Motor neuron (in vitro differentiated cells): Measurements from ENCODE around the gene ARSG. TPM values are rescaled to one million over a fixed set of nuclear protein-coding genes. Genes with fewer than 3 reads are reported as not detected.
"Not testable (repeated sequence)": the region's sequence is repeated elsewhere in the genome, so short reads cannot be mapped to it uniquely, and the experiment has no call there.

Experiments used
- ATAC-seq, 8 experiments: fragments of 200-7000 bp; cut with Tn5 transposase; replicated peaks in 6 of 8; 2 replicates each; pipeline ENCODE4 v1.8.0; 2021; ENCODE audit warnings: mild to moderate bottlenecking in 8 of 8, moderate library complexity in 8 of 8
- H3K27ac ChIP-seq, 2 donors: fragments of 250-450 bp; sonication (Bioruptor Pico); 2 replicates each; pipeline ENCODE4 v1.9.0; 2021; ENCODE audit warnings: antibody characterized with exemption in 2 of 2, mild to moderate bottlenecking in 2 of 2, moderate library complexity in 1 of 2
- H3K4me1 ChIP-seq, 2 donors: fragments of 250-450 bp; sonication (Bioruptor Pico); replicated peaks in 1 of 2; 2 replicates each; pipeline ENCODE4 v1.6.1; 2021; ENCODE audit warnings: antibody characterized with exemption in 2 of 2, mild to moderate bottlenecking in 2 of 2, moderate library complexity in 1 of 2
- H3K4me3 ChIP-seq, 5 donors: fragments of 250-450 bp; sonication (Bioruptor Pico); 2 replicates each; pipeline ENCODE4 v1.9.0; 2021; ENCODE audit warnings: antibody characterized with exemption in 5 of 5, mild to moderate bottlenecking in 5 of 5, moderate library complexity in 4 of 5
- WGBS, 10 experiments: fragments of 450-650 bp; shearing (Covaris generic); methylation state at CpG; one replicate each; pipeline ENCODE4 v1.0.0; 2022; 5-methylcytosine and 5-hydroxymethylcytosine counted together
- in situ Hi-C, 9 experiments: fragments of 400-800 bp; cut with MboI; loops; one replicate each; pipeline ENCODE4 v1.15.0; 2021; ENCODE audit warnings: low sequenced_read_pairs in 9 of 9, low pct_unique_long_range_greater_than_20kb in 2 of 9; ENCODE audit not compliant: unreplicated experiment in 9 of 9
- total RNA-seq, 8 experiments: library from RNA; unstranded; fragments of 300-600 nt; gene quantifications; 2 replicates each; pipeline versions ENCODE4 v1.2.3 to v1.2.4, GENCODE V29; 2022

The ARSG gene
- total RNA-seq, 8 experiments from 2014 or later = 6.9 to 36.5 (median 12.6) TPM

- Histone ChIP-seq H3K4me1 (no peaks in the 10 kb centered on the region), H3K4me3 (no peak overlapping the region), H3K27ac (no peak overlapping the region)
- 33 to 100% (median 92%) methylated on average over 1 to 7 of the region's 8 CpGs; no CpG with 5 or more reads in 1 of the 10 experiments for WGBS, 10 experiments
- in situ Hi-C loops = no loop called here
- ATAC-seq = no peak
Observed at GRCh38 chr17:68327823-68328557, 36.7 kb downstream of the ARSG start.

- in situ Hi-C loops = no loop called here
- no peak overlapping the region for H3K4me3 ChIP-seq
- 51 to 100% (median 96%) methylated on average over 1 to 4 of the region's 4 CpGs; no CpG with 5 or more reads in 2 of the 10 experiments for WGBS, 10 experiments
- no peaks in the 10 kb centered on the region for H3K4me1 ChIP-seq
- H3K27ac ChIP-seq = no peak overlapping the region
- ATAC-seq = peak in 1 of 8 experiments; percentile 39
Observed at GRCh38 chr17:68328676-68329075, 37.4 kb downstream of the ARSG start.

- in situ Hi-C loops = no loop called here
- no peak for ATAC-seq
- WGBS, 10 experiments = 71 to 92% (median 83%) methylated on average over 2 to 4 of the region's 7 CpGs; no CpG with 5 or more reads in 3 of the 10 experiments
- no peaks in the 10 kb centered on the region for H3K4me1 ChIP-seq
- no peak overlapping the region for H3K27ac ChIP-seq
- no peak overlapping the region for H3K4me3 ChIP-seq
Observed at GRCh38 chr17:68329331-68329730, 38.0 kb downstream of the ARSG start.

GRCh38 chr17:68331932-68332331, 40.6 kb downstream of the ARSG start:
- H3K4me1 ChIP-seq, in situ Hi-C loops, H3K4me3 ChIP-seq: not testable (repeated sequence)
- peak overlapping the region in 1 of 2 donors; percentile 18 for H3K27ac ChIP-seq
- WGBS, 10 experiments = 36 to 100% (median 65%) methylated on average over 1 to 12 of the region's 12 CpGs; no CpG with 5 or more reads in 1 of the 10 experiments
- peak in 1 of 8 experiments; percentile 9 for ATAC-seq

- H3K27ac ChIP-seq = no peak overlapping the region
- in situ Hi-C loops = no loop called here
- no peaks in the 10 kb centered on the region for H3K4me1 ChIP-seq
- WGBS, 10 experiments = 61 to 100% (median 93%) methylated on average over 1 to 7 of the region's 9 CpGs; no CpG with 5 or more reads in 2 of the 10 experiments
- peak in 1 of 8 experiments; percentile 34 for ATAC-seq
- H3K4me3 ChIP-seq = no peak overlapping the region
Observed at GRCh38 chr17:68334393-68334792, 43.1 kb downstream of the ARSG start.

- no peak overlapping the region for H3K27ac ChIP-seq
- ATAC-seq = no peak
- in situ Hi-C loops = no loop called here
- 80 to 100% (median 93%) methylated on average over 1 to 5 of the region's 5 CpGs for WGBS, 10 experiments
- peaks cover 0 to 4% of the 10 kb centered on the region in 2 donors for H3K4me1 ChIP-seq
- no peak overlapping the region for H3K4me3 ChIP-seq
Observed at GRCh38 chr17:68341482-68341881, 50.2 kb downstream of the ARSG start.

GRCh38 chr17:68343976-68344375, 52.7 kb downstream of the ARSG start:
- in situ Hi-C loops = no loop called here
- peaks cover 0 to 4% of the 10 kb centered on the region in 2 donors for H3K4me1 ChIP-seq
- H3K4me3 ChIP-seq = no peak overlapping the region
- 58 to 100% (median 95%) methylated on average over 1 to 4 of the region's 5 CpGs; no CpG with 5 or more reads in 4 of the 10 experiments for WGBS, 10 experiments
- ATAC-seq = no peak
- H3K27ac ChIP-seq = no peak overlapping the region

- ATAC-seq = no peak
- Histone ChIP-seq H3K4me3 (no peak overlapping the region), H3K4me1 (peaks cover 0 to 2% of the 10 kb centered on the region in 2 donors), H3K27ac (no peak overlapping the region)
- in situ Hi-C loops = no loop called here
- 85 to 100% (median 100%) methylated on average over 1 to 4 of the region's 4 CpGs; no CpG with 5 or more reads in 5 of the 10 experiments for WGBS, 10 experiments
Observed at GRCh38 chr17:68344701-68345136, 53.4 kb downstream of the ARSG start.

GRCh38 chr17:68346448-68346847, 55.2 kb downstream of the ARSG start:
- Histone ChIP-seq H3K27ac (no peak overlapping the region), H3K4me1 (peaks cover 0 to 4% of the 10 kb centered on the region in 2 donors), H3K4me3 (no peak overlapping the region)
- ATAC-seq = no peak
- in situ Hi-C loops = no loop called here
- 0 to 100% (median 100%) methylated on average over 1 to 6 of the region's 13 CpGs; no CpG with 5 or more reads in 3 of the 10 experiments for WGBS, 10 experiments

- H3K4me1 ChIP-seq = peaks cover 0 to 7% of the 10 kb centered on the region in 2 donors
- in situ Hi-C loops = no loop called here
- H3K4me3 ChIP-seq = no peak overlapping the region
- no peak for ATAC-seq
- H3K27ac ChIP-seq = no peak overlapping the region
- 80 to 100% (median 93%) methylated on average over 2 to 6 of the region's 6 CpGs; no CpG with 5 or more reads in 2 of the 10 experiments for WGBS, 10 experiments
Observed at GRCh38 chr17:68347380-68347779, 56.1 kb downstream of the ARSG start.

- in situ Hi-C loops = no loop called here
- ATAC-seq = no peak
- Histone ChIP-seq H3K4me3 (no peak overlapping the region), H3K27ac (no peak overlapping the region), H3K4me1 (peaks cover 0 to 7% of the 10 kb centered on the region in 2 donors)
- WGBS, 10 experiments = 60 to 100% (median 96%) methylated on average over 1 to 4 of the region's 4 CpGs; no CpG with 5 or more reads in 1 of the 10 experiments
Observed at GRCh38 chr17:68349157-68349556, 57.9 kb downstream of the ARSG start.

- H3K27ac ChIP-seq = no peak overlapping the region
- H3K4me3 ChIP-seq = no peak overlapping the region
- peaks cover 0 to 7% of the 10 kb centered on the region in 2 donors for H3K4me1 ChIP-seq
- peak in 2 of 8 experiments; percentile 45 to 46 for ATAC-seq
- WGBS, 10 experiments = 27 to 100% (median 69%) methylated on average over 1 to 7 of the region's 7 CpGs
- in situ Hi-C loops = no loop called here
Observed at GRCh38 chr17:68351395-68351794, 60.1 kb downstream of the ARSG start.

GRCh38 chr17:68352041-68352440, 60.7 kb downstream of the ARSG start:
- Histone ChIP-seq H3K4me3 (no peak overlapping the region), H3K27ac (no peak overlapping the region), H3K4me1 (peaks cover 0 to 7% of the 10 kb centered on the region in 2 donors)
- ATAC-seq = no peak
- 17 to 100% (median 90%) methylated on average over 1 to 3 of the region's 3 CpGs; no CpG with 5 or more reads in 1 of the 10 experiments for WGBS, 10 experiments
- in situ Hi-C loops = no loop called here
